ENCODE data around the gene RGS6. TPM values are rescaled to one million over a fixed set of nuclear protein-coding genes. Genes with fewer than 3 reads are reported as not detected.

The RGS6 gene
- total and polyA plus RNA-seq, 4 donors = 0.06 to 5.3 (median 0.17) TPM; not detected in 1

DNA sequence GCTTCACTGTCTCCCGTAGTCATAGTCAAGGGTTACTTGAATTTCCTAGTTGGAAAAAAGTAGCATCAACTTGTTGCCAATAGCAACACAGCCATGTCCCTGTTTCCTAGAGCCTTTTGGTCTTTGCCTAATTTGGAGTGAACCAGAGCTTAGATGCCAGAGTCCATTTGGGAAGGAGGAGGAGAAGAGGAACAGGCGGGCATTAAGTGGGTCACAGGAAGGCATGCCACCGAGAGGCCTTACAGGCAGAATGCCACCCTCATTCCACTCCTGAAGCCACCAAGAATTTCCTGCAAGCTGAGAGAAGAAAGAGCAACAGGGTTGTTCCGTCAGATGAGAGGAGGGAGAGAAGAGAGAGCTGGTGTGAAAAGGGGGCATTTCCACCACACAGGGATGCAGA, 622.2 kb downstream of the RGS6 start:
- H3K36me3 ChIP-seq (ENCODE audit: control insufficient read depth in 4 of 4, insufficient read depth in 3 of 4, low read depth in 1 of 4, low read length in 3 of 4) = no peaks in the 10 kb centered on the region
- H3K4me1 ChIP-seq (ENCODE audit: control insufficient read depth in 4 of 4, insufficient read depth in 4 of 4, low read length in 3 of 4) = peaks cover 0 to 7% (median 5%) of the 10 kb centered on the region in 4 donors
- H3K9me3 ChIP-seq (ENCODE audit: control insufficient read depth in 4 of 4, low read length in 3 of 4) = no peaks in the 10 kb centered on the region
- H3K27me3 ChIP-seq (ENCODE audit: control insufficient read depth in 4 of 4, insufficient read depth in 4 of 4, low read length in 3 of 4) = no peaks in the 10 kb centered on the region
- no peak overlapping the region for H3K27ac ChIP-seq (ENCODE audit: low read depth in 1 of 2, low read length in 2 of 2)
- 88% methylated on average over 4 of the region's 4 CpGs for WGBS
- H3K9ac ChIP-seq (ENCODE audit: low read depth in 1 of 2, low read length in 2 of 2) = no peak overlapping the region
- no peak overlapping the region for H3K4me3 ChIP-seq (ENCODE audit: low read depth in 1 of 3, low read length in 3 of 3)
- DNase-seq (ENCODE audit: low spot score) = no peak
- TF ChIP-seq, protein P1, sequence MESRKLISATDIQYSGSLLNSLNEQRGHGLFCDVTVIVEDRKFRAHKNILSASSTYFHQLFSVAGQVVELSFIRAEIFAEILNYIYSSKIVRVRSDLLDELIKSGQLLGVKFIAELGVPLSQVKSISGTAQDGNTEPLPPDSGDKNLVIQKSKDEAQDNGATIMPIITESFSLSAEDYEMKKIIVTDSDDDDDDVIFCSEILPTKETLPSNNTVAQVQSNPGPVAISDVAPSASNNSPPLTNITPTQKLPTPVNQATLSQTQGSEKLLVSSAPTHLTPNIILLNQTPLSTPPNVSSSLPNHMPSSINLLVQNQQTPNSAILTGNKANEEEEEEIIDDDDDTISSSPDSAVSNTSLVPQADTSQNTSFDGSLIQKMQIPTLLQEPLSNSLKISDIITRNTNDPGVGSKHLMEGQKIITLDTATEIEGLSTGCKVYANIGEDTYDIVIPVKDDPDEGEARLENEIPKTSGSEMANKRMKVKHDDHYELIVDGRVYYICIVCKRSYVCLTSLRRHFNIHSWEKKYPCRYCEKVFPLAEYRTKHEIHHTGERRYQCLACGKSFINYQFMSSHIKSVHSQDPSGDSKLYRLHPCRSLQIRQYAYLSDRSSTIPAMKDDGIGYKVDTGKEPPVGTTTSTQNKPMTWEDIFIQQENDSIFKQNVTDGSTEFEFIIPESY (IDR thresholded peaks at IDR 0.05) = no peak
- no peak for TF ChIP-seq RAD21 (IDR thresholded peaks at IDR 0.05)
- no peak for TF ChIP-seq SP1 (IDR thresholded peaks at IDR 0.05)
- no peak for TF ChIP-seq EGR1 (IDR thresholded peaks at IDR 0.05; ENCODE audit: low read depth in 2 of 2)
- TF ChIP-seq, protein P2, sequence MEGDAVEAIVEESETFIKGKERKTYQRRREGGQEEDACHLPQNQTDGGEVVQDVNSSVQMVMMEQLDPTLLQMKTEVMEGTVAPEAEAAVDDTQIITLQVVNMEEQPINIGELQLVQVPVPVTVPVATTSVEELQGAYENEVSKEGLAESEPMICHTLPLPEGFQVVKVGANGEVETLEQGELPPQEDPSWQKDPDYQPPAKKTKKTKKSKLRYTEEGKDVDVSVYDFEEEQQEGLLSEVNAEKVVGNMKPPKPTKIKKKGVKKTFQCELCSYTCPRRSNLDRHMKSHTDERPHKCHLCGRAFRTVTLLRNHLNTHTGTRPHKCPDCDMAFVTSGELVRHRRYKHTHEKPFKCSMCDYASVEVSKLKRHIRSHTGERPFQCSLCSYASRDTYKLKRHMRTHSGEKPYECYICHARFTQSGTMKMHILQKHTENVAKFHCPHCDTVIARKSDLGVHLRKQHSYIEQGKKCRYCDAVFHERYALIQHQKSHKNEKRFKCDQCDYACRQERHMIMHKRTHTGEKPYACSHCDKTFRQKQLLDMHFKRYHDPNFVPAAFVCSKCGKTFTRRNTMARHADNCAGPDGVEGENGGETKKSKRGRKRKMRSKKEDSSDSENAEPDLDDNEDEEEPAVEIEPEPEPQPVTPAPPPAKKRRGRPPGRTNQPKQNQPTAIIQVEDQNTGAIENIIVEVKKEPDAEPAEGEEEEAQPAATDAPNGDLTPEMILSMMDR (IDR thresholded peaks at IDR 0.05; ENCODE audit: low read depth, low read length, missing input control) = no peak
- no peak for TF ChIP-seq RXRA (IDR thresholded peaks at IDR 0.05)

DNA sequence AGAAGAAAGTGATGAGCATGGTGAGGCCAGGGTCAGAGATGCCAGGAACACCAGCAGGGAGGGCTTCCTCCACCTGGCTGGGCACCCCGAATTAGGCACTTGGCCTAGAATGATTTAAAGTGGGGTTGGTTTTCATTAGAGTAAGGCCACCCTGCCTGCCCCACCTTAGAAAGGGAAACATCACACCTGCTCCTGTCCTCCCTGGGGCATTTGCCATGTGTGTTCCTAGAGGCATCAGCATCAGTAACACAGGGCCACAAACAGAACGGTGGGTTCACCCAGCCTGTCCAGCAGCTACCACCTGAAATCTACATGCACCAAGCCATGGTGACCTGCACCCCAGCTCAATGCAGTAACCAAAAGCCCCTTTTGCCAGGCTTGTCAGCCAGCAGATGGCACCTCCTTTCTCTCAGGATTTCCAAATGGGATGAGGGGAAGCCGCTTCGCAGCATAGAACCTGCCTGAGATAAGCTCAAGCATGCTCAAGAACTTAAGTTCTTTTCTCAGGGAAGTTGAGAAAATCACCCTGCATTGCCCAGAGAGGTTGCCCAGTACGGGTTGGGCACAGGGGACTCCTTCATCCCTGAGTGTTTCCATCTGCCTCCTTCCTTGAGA, 622.9 kb downstream of the RGS6 start:
- 97% methylated on average over 5 of the region's 5 CpGs for WGBS
- no peaks in the 10 kb centered on the region for H3K36me3 ChIP-seq (ENCODE audit: control insufficient read depth in 4 of 4, insufficient read depth in 3 of 4, low read depth in 1 of 4, low read length in 3 of 4)
- no peak for DNase-seq (ENCODE audit: low spot score)
- no peak for TF ChIP-seq EGR1 (IDR thresholded peaks at IDR 0.05; ENCODE audit: low read depth in 2 of 2)
- TF ChIP-seq RAD21 (IDR thresholded peaks at IDR 0.05) = peak in 1 of 2 donors; percentile 55
- no peak overlapping the region for H3K4me3 ChIP-seq (ENCODE audit: low read depth in 1 of 3, low read length in 3 of 3)
- peaks cover 0 to 7% (median 5%) of the 10 kb centered on the region in 4 donors for H3K4me1 ChIP-seq (ENCODE audit: control insufficient read depth in 4 of 4, insufficient read depth in 4 of 4, low read length in 3 of 4)
- H3K9me3 ChIP-seq (ENCODE audit: control insufficient read depth in 4 of 4, low read length in 3 of 4) = no peaks in the 10 kb centered on the region
- no peaks in the 10 kb centered on the region for H3K27me3 ChIP-seq (ENCODE audit: control insufficient read depth in 4 of 4, insufficient read depth in 4 of 4, low read length in 3 of 4)
- no peak overlapping the region for H3K9ac ChIP-seq (ENCODE audit: low read depth in 1 of 2, low read length in 2 of 2)
- no peak overlapping the region for H3K27ac ChIP-seq (ENCODE audit: low read depth in 1 of 2, low read length in 2 of 2)

DNA sequence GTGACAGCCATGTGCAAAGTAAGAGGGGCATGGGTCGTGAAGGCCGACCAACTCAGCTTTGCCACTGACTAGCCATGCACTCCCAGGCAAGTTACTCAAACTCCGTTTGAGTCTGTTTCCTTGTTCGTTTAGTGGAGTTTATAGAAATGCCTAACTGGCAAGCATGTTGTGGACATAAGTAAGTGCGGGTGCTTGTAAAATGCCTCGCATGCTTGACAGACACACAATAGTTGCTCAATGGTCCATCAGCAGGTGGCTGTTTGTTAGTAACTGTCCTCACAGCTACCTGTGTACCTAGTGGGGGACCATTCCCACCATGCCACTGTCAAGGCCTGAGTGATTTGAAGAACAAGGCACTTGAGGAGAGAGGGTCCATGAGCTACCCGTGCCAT, 623.4 kb downstream of the RGS6 start:
- H3K27me3 ChIP-seq (ENCODE audit: control insufficient read depth in 4 of 4, insufficient read depth in 4 of 4, low read length in 3 of 4) = no peaks in the 10 kb centered on the region
- H3K9ac ChIP-seq (ENCODE audit: low read depth in 1 of 2, low read length in 2 of 2) = no peak overlapping the region

More for the DNA sequence above, 623.4 kb downstream of the RGS6 start:
- peaks cover 0 to 7% (median 5%) of the 10 kb centered on the region in 4 donors for H3K4me1 ChIP-seq (ENCODE audit: control insufficient read depth in 4 of 4, insufficient read depth in 4 of 4, low read length in 3 of 4)
- H3K4me3 ChIP-seq (ENCODE audit: low read depth in 1 of 3, low read length in 3 of 3) = no peak overlapping the region
- no peak for DNase-seq (ENCODE audit: low spot score)
- WGBS = 93% methylated on average over 7 of the region's 7 CpGs
- H3K36me3 ChIP-seq (ENCODE audit: control insufficient read depth in 4 of 4, insufficient read depth in 3 of 4, low read depth in 1 of 4, low read length in 3 of 4) = no peaks in the 10 kb centered on the region
- H3K27ac ChIP-seq (ENCODE audit: low read depth in 1 of 2, low read length in 2 of 2) = no peak overlapping the region
- H3K9me3 ChIP-seq (ENCODE audit: control insufficient read depth in 4 of 4, low read length in 3 of 4) = no peaks in the 10 kb centered on the region
- TF ChIP-seq GABPA (IDR thresholded peaks at IDR 0.05 in 1 of 2, conservative IDR thresholded peaks at IDR 0.05 in 1 of 2) (no peak), RXRA (IDR thresholded peaks at IDR 0.05) (no peak), EGR1 (IDR thresholded peaks at IDR 0.05; ENCODE audit: low read depth in 2 of 2) (no peak), SP1 (IDR thresholded peaks at IDR 0.05) (no peak), FOXA1 (IDR thresholded peaks at IDR 0.05) (no peak), HNF4A (conservative IDR thresholded peaks at IDR 0.05) (no peak), NR2F2 (IDR thresholded peaks at IDR 0.05) (no peak)
- TF ChIP-seq, protein P3, sequence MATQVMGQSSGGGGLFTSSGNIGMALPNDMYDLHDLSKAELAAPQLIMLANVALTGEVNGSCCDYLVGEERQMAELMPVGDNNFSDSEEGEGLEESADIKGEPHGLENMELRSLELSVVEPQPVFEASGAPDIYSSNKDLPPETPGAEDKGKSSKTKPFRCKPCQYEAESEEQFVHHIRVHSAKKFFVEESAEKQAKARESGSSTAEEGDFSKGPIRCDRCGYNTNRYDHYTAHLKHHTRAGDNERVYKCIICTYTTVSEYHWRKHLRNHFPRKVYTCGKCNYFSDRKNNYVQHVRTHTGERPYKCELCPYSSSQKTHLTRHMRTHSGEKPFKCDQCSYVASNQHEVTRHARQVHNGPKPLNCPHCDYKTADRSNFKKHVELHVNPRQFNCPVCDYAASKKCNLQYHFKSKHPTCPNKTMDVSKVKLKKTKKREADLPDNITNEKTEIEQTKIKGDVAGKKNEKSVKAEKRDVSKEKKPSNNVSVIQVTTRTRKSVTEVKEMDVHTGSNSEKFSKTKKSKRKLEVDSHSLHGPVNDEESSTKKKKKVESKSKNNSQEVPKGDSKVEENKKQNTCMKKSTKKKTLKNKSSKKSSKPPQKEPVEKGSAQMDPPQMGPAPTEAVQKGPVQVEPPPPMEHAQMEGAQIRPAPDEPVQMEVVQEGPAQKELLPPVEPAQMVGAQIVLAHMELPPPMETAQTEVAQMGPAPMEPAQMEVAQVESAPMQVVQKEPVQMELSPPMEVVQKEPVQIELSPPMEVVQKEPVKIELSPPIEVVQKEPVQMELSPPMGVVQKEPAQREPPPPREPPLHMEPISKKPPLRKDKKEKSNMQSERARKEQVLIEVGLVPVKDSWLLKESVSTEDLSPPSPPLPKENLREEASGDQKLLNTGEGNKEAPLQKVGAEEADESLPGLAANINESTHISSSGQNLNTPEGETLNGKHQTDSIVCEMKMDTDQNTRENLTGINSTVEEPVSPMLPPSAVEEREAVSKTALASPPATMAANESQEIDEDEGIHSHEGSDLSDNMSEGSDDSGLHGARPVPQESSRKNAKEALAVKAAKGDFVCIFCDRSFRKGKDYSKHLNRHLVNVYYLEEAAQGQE (IDR thresholded peaks at IDR 0.05) = no peak
- TF ChIP-seq, protein P4, sequence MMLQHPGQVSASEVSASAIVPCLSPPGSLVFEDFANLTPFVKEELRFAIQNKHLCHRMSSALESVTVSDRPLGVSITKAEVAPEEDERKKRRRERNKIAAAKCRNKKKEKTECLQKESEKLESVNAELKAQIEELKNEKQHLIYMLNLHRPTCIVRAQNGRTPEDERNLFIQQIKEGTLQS (IDR thresholded peaks at IDR 0.05) = no peak
- TF ChIP-seq, protein P5, sequence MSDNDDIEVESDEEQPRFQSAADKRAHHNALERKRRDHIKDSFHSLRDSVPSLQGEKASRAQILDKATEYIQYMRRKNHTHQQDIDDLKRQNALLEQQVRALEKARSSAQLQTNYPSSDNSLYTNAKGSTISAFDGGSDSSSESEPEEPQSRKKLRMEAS (IDR thresholded peaks at IDR 0.05) = no peak
- TF ChIP-seq, protein P2 (IDR thresholded peaks at IDR 0.05; ENCODE audit: low read depth, low read length, missing input control) = no peak
